GM21447 (cell line): ENCODE measurements around the gene CDH12.
"Not testable (repeated sequence)": the region's sequence is repeated elsewhere in the genome, so short reads cannot be mapped to it uniquely, and the experiment has no call there.

Experiments
- ATAC-seq: cut with Tn5 transposase; IDR thresholded peaks from one replicate; pipeline ENCODE4 v1.9.1; 2021; ENCODE audit not compliant: unreplicated experiment

The CDH12 gene

GRCh38 chr5:22473886-22474285 is 379.3 kb downstream of the CDH12 start:
- no peak for ATAC-seq

- no peak for ATAC-seq
Observed at GRCh38 chr5:22471154-22471553, 382.0 kb downstream of the CDH12 start.

- no peak for ATAC-seq
Observed at GRCh38 chr5:22470408-22470807, 382.7 kb downstream of the CDH12 start.

- ATAC-seq, result no peak
Observed at GRCh38 chr5:22465616-22466015, 387.5 kb downstream of the CDH12 start.

GRCh38 chr5:22465177-22465576 is 388.0 kb downstream of the CDH12 start:
- ATAC-seq, result no peak

- ATAC-seq, result no peak
Observed at GRCh38 chr5:22460189-22460588, 393.0 kb downstream of the CDH12 start.

GRCh38 chr5:22432905-22433304 is 420.2 kb downstream of the CDH12 start:
- no peak for ATAC-seq

GRCh38 chr5:22431840-22432239 is 421.3 kb downstream of the CDH12 start:
- no peak for ATAC-seq

- ATAC-seq, result no peak
Observed at GRCh38 chr5:22431406-22431805, 421.7 kb downstream of the CDH12 start.

- no peak for ATAC-seq
Observed at GRCh38 chr5:22411554-22412349, 441.4 kb downstream of the CDH12 start.

GRCh38 chr5:22391956-22392355 is 461.2 kb downstream of the CDH12 start:
- ATAC-seq, result no peak

GRCh38 chr5:22390888-22391287 is 462.3 kb downstream of the CDH12 start:
- no peak for ATAC-seq

- ATAC-seq, result no peak
Observed at GRCh38 chr5:22372826-22373660, 480.1 kb downstream of the CDH12 start.

- no peak for ATAC-seq
Observed at GRCh38 chr5:22372376-22372775, 480.8 kb downstream of the CDH12 start.

- no peak for ATAC-seq
Observed at GRCh38 chr5:22354956-22355355, 498.2 kb downstream of the CDH12 start.

GRCh38 chr5:22352493-22352892 is 500.7 kb downstream of the CDH12 start:
- ATAC-seq, result no peak

- ATAC-seq, result no peak
Observed at GRCh38 chr5:22351178-22351577, 502.0 kb downstream of the CDH12 start.

GRCh38 chr5:22348027-22348426 is 505.1 kb downstream of the CDH12 start:
- no peak for ATAC-seq

- no peak for ATAC-seq
Observed at GRCh38 chr5:22344000-22344399, 509.1 kb downstream of the CDH12 start.

GRCh38 chr5:22341406-22341805 is 511.7 kb downstream of the CDH12 start:
- no peak for ATAC-seq

GRCh38 chr5:22332949-22333348 is 520.2 kb downstream of the CDH12 start:
- not testable (repeated sequence) for ATAC-seq

- no peak for ATAC-seq
Observed at GRCh38 chr5:22329683-22330082, 523.5 kb downstream of the CDH12 start.
